ENCODE measurements around the gene F8. TPM values are rescaled to one million over a fixed set of nuclear protein-coding genes. Genes with fewer than 3 reads are reported as not detected.

The F8 gene
- total RNA-seq, 1 donor from 2014 or later: 12.7 TPM

DNA sequence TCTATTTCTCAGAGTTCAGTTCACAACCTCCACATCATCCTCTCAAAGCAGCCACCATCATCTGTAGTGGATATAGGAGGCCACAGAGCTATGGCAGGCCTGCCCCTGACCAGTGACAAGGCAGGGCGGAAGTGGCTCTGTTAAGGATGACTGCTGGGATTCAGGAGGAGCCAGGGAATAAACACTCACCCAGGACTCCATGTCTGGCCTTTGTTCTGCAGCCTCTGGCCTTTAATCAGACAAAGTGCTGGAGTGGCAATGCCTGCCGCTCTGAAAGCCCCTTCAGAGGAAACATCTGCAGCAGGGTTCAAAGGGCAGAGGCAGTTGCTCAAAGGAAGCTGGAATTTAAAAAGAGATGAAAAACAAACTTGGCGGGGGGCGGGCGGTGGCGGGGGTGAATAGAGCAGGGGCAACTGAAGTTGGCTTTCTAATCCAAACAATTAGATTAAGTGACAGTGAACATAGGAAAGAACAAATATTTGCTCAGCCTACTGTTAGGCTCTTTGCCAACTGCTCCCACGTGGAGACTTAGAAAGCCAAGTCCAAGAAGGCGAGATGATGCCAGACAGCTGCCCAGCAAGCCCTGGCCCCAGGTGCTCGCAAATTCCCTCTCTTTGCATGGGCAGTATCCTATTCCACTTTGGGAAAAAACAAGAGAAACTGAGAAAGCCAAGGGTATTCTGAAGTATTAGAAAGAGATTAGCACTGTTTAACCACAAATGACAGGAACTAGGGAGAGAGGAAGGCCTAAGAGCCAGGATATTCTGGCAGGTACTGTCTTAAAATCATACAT, 222.8 kb downstream of the F8 start:
- Histone ChIP-seq H3K4me1 (peaks cover 21% of the 10 kb centered on the region), H3K9me3 (no peaks in the 10 kb centered on the region), H3K27me3 (no peaks in the 10 kb centered on the region), H3K27ac (peak overlapping the region; percentile 63), H3K4me3 (no peak overlapping the region), H3K36me3 (no peaks in the 10 kb centered on the region)
- intact Hi-C loops (cut with DNase I): no loop called here
- ATAC-seq: peak; percentile 60
- TF ChIP-seq, protein P1, sequence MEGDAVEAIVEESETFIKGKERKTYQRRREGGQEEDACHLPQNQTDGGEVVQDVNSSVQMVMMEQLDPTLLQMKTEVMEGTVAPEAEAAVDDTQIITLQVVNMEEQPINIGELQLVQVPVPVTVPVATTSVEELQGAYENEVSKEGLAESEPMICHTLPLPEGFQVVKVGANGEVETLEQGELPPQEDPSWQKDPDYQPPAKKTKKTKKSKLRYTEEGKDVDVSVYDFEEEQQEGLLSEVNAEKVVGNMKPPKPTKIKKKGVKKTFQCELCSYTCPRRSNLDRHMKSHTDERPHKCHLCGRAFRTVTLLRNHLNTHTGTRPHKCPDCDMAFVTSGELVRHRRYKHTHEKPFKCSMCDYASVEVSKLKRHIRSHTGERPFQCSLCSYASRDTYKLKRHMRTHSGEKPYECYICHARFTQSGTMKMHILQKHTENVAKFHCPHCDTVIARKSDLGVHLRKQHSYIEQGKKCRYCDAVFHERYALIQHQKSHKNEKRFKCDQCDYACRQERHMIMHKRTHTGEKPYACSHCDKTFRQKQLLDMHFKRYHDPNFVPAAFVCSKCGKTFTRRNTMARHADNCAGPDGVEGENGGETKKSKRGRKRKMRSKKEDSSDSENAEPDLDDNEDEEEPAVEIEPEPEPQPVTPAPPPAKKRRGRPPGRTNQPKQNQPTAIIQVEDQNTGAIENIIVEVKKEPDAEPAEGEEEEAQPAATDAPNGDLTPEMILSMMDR (IDR thresholded peaks at IDR 0.05): no peak
- DNase-seq: no peak

DNA sequence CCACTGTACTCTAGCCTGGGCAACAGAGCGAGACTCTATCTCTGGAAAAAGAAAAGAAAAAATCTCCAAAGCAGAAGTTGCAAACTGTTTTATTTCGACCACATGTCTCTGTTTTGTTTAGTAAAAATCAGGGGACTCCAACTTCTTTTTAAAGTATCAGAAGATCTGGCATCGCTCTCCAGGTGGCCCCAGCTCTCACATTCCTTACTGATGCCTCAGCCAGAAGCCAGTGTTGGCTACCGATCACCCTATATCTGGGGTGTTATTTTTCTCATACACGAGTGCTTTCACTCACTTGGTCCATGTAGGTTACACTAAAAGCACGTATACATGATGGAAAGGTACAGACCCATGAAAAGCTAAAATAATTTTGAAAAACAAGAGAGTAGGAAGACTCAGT, 225.5 kb downstream of the F8 start:
- Histone ChIP-seq H3K9me3 (no peaks in the 10 kb centered on the region), H3K36me3 (no peaks in the 10 kb centered on the region), H3K27ac (no peak overlapping the region), H3K27me3 (no peaks in the 10 kb centered on the region), H3K4me3 (no peak overlapping the region), H3K4me1 (peaks cover 17% of the 10 kb centered on the region)
- ATAC-seq (no peak), DNase-seq (no peak)
- TF ChIP-seq, protein P1 (IDR thresholded peaks at IDR 0.05): no peak
- intact Hi-C loops (cut with DNase I): no loop called here

DNA sequence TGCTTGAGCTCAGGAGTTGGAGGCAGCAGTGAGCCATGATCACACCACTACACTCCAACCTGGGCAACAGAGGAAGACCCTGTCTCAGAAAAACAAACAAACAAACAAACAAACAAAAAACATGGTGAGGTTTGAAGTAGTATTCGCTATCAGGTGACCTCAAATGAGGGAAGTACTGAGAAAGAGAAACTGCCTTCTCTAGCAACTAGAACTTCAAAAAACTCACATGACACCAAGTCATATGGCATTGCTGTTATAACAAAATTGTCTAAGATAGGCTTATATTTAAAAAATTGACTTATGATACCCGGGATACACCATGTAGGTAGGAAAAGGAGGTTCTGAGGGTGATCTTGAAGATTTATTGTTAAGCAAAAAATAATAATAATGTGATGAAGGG, 227.5 kb downstream of the F8 start:
- ATAC-seq (no peak), DNase-seq (no peak)
- Histone ChIP-seq H3K9me3 (no peaks in the 10 kb centered on the region), H3K36me3 (no peaks in the 10 kb centered on the region), H3K27me3 (no peaks in the 10 kb centered on the region), H3K4me1 (peaks cover 12% of the 10 kb centered on the region), H3K27ac (no peak overlapping the region), H3K4me3 (no peak overlapping the region)
- intact Hi-C loops (cut with DNase I): no loop called here
- TF ChIP-seq, protein P1 (IDR thresholded peaks at IDR 0.05): no peak

DNA sequence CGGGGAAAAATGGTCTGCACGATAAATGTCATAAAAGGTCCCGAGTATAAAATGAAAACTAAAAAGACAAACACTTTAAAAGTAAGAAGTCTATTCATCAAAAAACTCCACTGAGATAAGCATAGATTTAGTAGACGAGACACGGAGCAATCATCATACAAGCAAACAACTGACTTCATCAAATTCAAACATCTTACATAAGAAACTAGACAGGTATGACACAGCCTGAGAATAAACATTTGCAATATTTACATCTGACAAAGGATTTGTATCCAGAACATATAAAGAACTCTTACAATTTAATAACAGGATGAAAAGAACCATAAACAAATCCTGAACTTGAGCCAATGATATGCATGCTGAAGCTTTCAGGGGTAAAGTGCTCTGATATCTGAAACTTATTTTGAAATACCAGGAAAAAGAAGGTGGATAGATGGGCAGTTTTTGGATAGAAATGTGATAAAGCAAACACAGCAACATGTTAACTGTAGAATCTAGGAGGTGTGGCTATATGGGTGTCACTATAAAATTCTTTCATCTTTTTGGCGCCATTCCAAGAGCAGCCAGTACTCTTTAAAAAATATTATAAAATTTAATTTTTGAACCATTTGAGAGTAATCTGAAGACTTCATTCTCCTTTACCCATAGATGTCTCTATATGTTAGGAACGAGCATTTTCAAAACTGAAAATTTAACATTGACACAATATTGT, 229.3 kb downstream of the F8 start:
- Histone ChIP-seq H3K27ac (no peak overlapping the region), H3K9me3 (no peaks in the 10 kb centered on the region), H3K4me1 (no peaks in the 10 kb centered on the region), H3K36me3 (no peaks in the 10 kb centered on the region), H3K4me3 (no peak overlapping the region), H3K27me3 (no peaks in the 10 kb centered on the region)
- no peak for ATAC-seq
- TF ChIP-seq, protein P1 (IDR thresholded peaks at IDR 0.05): no peak
- no peak for DNase-seq
- intact Hi-C loops (cut with DNase I): no loop called here

DNA sequence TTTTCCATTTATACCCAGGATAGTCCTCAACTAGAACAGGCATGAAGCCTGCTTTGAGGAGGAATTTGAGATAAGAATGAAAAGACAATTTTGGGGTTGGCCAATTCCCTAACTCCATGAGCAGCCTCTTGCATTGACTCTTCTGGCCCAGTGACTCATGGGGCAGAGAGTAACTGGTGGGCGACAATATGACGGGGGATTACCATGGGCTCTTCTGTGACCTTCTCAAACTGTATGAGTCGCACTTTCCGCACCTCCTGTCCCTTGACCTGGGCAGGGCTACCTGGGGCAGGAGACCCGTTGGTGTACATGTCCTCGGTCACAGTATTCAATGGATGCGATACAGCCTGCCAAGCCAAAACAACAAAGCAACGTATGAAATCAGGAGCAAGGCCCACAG, 230.6 kb downstream of the F8 start:
- DNase-seq: no peak
- no peaks in the 10 kb centered on the region for H3K4me1 ChIP-seq
- intact Hi-C loops (cut with DNase I): no loop called here
- ATAC-seq: no peak
- H3K9me3 ChIP-seq: no peaks in the 10 kb centered on the region
- H3K27ac ChIP-seq: no peak overlapping the region
- H3K4me3 ChIP-seq: no peak overlapping the region
- no peaks in the 10 kb centered on the region for H3K27me3 ChIP-seq
- TF ChIP-seq, protein P1 (IDR thresholded peaks at IDR 0.05): no peak
- H3K36me3 ChIP-seq: no peaks in the 10 kb centered on the region

All from upper lobe of right lung (tissue), 1 donor.